Measurements from ENCODE around the gene GRIA4.

The GRIA4 gene

GRCh38 chr11:105852403-105852802 is 242.5 kb downstream of the GRIA4 start:
- no peaks in the 10 kb centered on the region for H3K9me2 ChIP-seq (replicated peaks; ENCODE audit: low read depth, low read length)
- no peak for TF ChIP-seq EZH2phosphoT487 (IDR thresholded peaks at IDR 0.05; ENCODE audit: borderline replicate concordance)
- no peak for TF ChIP-seq CTCF (conservative IDR thresholded peaks at IDR 0.05; ENCODE audit: low read length)
- H3K9ac ChIP-seq (ENCODE audit: low read depth, low read length, poor library complexity, severe bottlenecking): no peak overlapping the region
- no peak overlapping the region for H3K4me2 ChIP-seq (ENCODE audit: low read depth, low read length, poor library complexity, severe bottlenecking)
- no peaks in the 10 kb centered on the region for H3F3A ChIP-seq (ENCODE audit: low read depth)
- H2AFZ ChIP-seq (ENCODE audit: low read length): no peak overlapping the region
- no peaks in the 10 kb centered on the region for H3K36me3 ChIP-seq (ENCODE audit: insufficient read depth, low read length)
- no peaks in the 10 kb centered on the region for H3K4me1 ChIP-seq (ENCODE audit: insufficient read depth, low read length, poor library complexity, severe bottlenecking)
- no peaks in the 10 kb centered on the region for H3K27me3 ChIP-seq (ENCODE audit: insufficient read depth, low read length, poor library complexity, severe bottlenecking)
- H4K20me1 ChIP-seq (ENCODE audit: insufficient read depth, low read length, poor library complexity, severe bottlenecking): no peaks in the 10 kb centered on the region
- no peaks in the 10 kb centered on the region for H3K79me2 ChIP-seq (ENCODE audit: insufficient read depth, low read length)
- H3K9me3 ChIP-seq (ENCODE audit: insufficient read depth, low read depth, low read length): no peaks in the 10 kb centered on the region
- H3K4me3 ChIP-seq (ENCODE audit: low read length, poor library complexity, severe bottlenecking): no peak overlapping the region

GRCh38 chr11:105854269-105854668 is 244.4 kb downstream of the GRIA4 start:
- TF ChIP-seq CTCF (conservative IDR thresholded peaks at IDR 0.05; ENCODE audit: low read length) (no peak), EZH2phosphoT487 (IDR thresholded peaks at IDR 0.05; ENCODE audit: borderline replicate concordance) (no peak)

GRCh38 chr11:105856954-105857353 is 247.1 kb downstream of the GRIA4 start:
- Histone ChIP-seq H3K9me3 (ENCODE audit: insufficient read depth, low read depth, low read length) (no peaks in the 10 kb centered on the region), H3K4me2 (ENCODE audit: low read depth, low read length, poor library complexity, severe bottlenecking) (no peak overlapping the region), H4K20me1 (ENCODE audit: insufficient read depth, low read length, poor library complexity, severe bottlenecking) (no peaks in the 10 kb centered on the region), H3K79me2 (ENCODE audit: insufficient read depth, low read length) (no peaks in the 10 kb centered on the region), H3K9me2 (replicated peaks; ENCODE audit: low read depth, low read length) (no peaks in the 10 kb centered on the region), H2AFZ (ENCODE audit: low read length) (no peak overlapping the region), H3K27me3 (ENCODE audit: insufficient read depth, low read length, poor library complexity, severe bottlenecking) (no peaks in the 10 kb centered on the region), H3K36me3 (ENCODE audit: insufficient read depth, low read length) (no peaks in the 10 kb centered on the region), H3F3A (ENCODE audit: low read depth) (no peaks in the 10 kb centered on the region), H3K9ac (ENCODE audit: low read depth, low read length, poor library complexity, severe bottlenecking) (no peak overlapping the region), H3K4me1 (ENCODE audit: insufficient read depth, low read length, poor library complexity, severe bottlenecking) (no peaks in the 10 kb centered on the region), H3K4me3 (ENCODE audit: low read length, poor library complexity, severe bottlenecking) (no peak overlapping the region)
- TF ChIP-seq CTCF (conservative IDR thresholded peaks at IDR 0.05; ENCODE audit: low read length) (no peak), EZH2phosphoT487 (IDR thresholded peaks at IDR 0.05; ENCODE audit: borderline replicate concordance) (no peak)

More at GRCh38 chr11:105854269-105854668, 244.4 kb downstream of the GRIA4 start:
- H3K27me3 ChIP-seq (ENCODE audit: insufficient read depth, low read length, poor library complexity, severe bottlenecking): no peaks in the 10 kb centered on the region
- no peak overlapping the region for H3K4me3 ChIP-seq (ENCODE audit: low read length, poor library complexity, severe bottlenecking)
- no peaks in the 10 kb centered on the region for H3F3A ChIP-seq (ENCODE audit: low read depth)
- no peaks in the 10 kb centered on the region for H3K79me2 ChIP-seq (ENCODE audit: insufficient read depth, low read length)
- H3K36me3 ChIP-seq (ENCODE audit: insufficient read depth, low read length): no peaks in the 10 kb centered on the region
- H3K9ac ChIP-seq (ENCODE audit: low read depth, low read length, poor library complexity, severe bottlenecking): no peak overlapping the region
- H3K9me2 ChIP-seq (replicated peaks; ENCODE audit: low read depth, low read length): no peaks in the 10 kb centered on the region
- H2AFZ ChIP-seq (ENCODE audit: low read length): no peak overlapping the region
- no peaks in the 10 kb centered on the region for H3K4me1 ChIP-seq (ENCODE audit: insufficient read depth, low read length, poor library complexity, severe bottlenecking)
- no peaks in the 10 kb centered on the region for H3K9me3 ChIP-seq (ENCODE audit: insufficient read depth, low read depth, low read length)
- no peaks in the 10 kb centered on the region for H4K20me1 ChIP-seq (ENCODE audit: insufficient read depth, low read length, poor library complexity, severe bottlenecking)
- H3K4me2 ChIP-seq (ENCODE audit: low read depth, low read length, poor library complexity, severe bottlenecking): no peak overlapping the region

All from Loucy (cell line).